ENCODE measurements around the gene PUS1.
A peak's percentile ranks its signal among the peaks of the same experiment; 100 is the strongest.
"Not testable (repeated sequence)": the region's sequence is repeated elsewhere in the genome, so short reads cannot be mapped to it uniquely, and the experiment has no call there.

Gene PUS1

GRCh38 chr12:131928711-131929580 lies at the start of gene PUS1:
Gene PUS1 (plus strand): TSS chr12:131929276. CDS start chr12:131929723, 447 bp downstream.
- DNase-seq = peak; percentile 96

DNA sequence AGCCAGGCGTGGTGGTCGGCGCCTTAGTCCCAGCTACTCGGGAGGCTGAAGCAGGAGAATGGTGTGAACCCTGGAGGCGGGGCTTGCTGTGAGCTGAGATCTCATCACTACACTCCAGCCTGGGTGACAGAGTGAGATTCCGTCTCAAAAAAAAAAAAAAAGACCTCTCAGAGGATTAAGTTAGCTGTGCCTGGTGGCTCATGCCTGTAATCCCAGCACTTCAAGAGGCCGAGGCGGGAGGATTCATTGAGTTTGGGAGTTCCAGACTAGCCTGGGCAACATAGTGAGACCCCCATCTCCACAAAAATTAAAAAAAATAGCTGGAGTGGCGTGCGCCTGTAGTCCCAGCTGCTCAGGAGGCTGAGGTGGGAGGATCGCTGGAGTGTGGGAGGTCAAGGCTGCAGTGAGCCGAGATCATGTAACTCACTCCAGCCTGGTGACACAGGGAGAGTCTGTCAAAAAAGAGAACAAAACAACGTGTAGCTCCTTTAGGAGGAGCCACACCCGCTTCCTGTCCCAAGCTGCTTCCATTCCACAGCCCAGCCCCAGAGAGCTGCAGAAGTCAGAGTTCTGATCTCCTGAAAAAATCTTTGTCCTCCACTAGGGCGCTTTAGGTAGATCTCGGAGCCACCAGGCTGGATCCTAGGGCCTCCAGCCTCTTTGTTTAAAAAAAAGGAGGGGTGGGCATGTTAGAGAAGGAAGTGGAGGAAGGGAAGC lies 46.1 kb upstream of the PUS1 start:
- DNase-seq = no peak

GRCh38 chr12:131883521-131883900 lies 45.6 kb upstream of the PUS1 start:
- DNase-seq = no peak

DNA sequence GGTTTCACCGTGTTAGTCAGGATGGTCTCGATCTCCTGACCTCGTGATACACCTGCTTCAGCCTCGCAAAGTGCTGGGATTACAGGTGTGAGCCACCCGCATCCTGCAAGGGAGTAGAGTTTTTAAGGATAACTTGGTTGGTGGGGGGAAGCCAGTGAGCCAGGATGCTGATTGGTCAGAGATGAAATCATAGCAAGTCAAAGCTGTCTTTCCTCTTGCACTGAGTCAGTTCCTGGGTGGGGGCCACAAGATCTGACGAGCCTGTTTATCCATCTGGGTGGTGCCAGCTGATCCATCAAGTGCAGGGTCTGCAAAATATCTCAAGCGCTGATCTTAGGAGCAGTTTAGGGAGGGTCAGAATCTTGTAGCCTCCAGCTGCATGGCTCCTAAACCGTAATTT lies 44.0 kb upstream of the PUS1 start:
- not testable (repeated sequence) for DNase-seq

GRCh38 chr12:131885543-131886057 lies 43.5 kb upstream of the PUS1 start:
- no peak for DNase-seq

DNA sequence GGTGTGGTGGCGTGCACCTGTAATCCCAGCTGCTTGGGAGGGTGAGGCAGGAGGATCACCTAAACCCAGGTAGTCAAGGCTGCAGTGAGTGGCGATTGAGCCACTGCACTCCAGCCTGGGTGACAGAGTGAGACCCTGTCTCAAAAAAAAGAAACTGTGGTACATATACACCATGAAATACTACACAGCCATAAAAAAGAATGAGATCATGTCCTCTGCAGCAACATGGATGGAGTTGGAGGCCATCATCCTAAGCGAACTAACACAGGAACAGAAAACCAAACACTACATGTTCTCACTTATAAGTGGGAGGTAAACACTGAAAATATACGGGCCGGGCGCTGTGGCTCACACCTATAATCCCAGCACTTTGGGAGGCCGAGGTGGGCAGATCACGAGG lies 37.4 kb upstream of the PUS1 start:
- not testable (repeated sequence) for DNase-seq

GRCh38 chr12:131892711-131893604 lies 36.1 kb upstream of the PUS1 start:
- no peak for DNase-seq

DNA sequence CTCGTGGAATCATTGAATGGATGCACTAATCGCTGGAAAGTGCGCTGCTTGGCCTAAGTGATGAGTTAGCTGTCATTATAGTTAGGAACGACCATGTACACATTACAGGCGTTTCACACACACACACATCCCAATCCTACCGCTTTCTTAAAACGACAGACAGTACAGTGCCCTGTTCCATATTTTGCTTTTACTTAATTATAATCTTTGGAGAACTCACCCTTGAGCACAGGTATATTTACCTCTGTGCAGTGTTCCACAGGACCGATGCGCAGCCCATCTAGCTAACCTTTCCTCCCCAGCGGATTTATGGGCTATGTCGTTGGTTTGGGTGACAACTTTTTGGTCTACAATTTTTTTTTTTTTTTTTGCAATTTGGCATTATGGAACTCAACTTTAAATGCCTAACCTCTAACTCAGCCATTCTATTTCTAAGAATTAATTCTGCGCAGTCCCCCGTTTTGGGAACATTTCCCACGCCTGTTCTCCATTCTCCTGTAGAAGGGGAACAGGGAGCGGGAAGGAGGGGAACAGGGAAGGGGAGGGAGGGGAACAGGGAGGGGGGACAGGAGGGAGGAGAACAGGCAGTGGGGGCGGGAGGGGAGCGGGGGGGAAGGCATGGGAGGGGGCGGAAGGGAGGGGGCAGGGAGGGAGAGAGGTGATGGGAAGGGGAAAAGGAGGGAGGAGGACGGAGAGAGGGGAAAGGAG lies 35.3 kb upstream of the PUS1 start:
- peak; percentile 35 for DNase-seq

- DNase-seq = peak; percentile 97
These were observed 34.7 kb upstream of the PUS1 start, which contains the start of gene ULK1 for GRCh38 chr12:131894313-131894860. Gene ULK1 (plus strand): TSS chr12:131894622. CDS start chr12:131895002, 380 bp downstream.

DNA sequence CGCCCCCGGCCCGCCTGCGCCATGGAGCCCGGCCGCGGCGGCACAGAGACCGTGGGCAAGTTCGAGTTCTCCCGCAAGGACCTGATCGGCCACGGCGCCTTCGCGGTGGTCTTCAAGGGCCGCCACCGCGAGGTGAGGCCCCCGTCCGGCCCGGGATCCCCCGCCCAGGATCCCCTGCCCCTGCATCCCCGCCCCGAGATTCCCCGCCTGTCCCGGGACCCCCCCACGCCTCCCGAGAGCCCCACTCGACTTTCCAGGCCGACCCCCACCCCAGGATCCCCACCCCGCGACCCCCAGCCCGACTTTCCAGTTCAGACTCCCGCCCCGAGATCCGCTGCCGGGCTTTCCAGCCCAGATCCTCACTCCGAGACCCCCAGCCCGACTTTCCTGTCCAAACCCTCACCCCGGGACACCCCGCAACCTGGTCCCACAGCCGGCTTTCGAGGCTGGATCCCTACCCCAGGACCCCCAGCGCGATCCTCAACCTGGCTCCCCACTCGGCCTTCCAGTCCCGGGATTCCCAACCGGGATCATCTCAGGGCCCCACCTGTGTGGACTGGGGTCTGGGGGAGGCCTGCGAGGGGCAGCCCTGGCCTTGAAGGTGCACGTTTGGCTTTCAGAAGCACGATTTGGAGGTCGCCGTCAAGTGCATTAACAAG lies 34.0 kb upstream of the PUS1 start:
- peak; percentile 37 for DNase-seq

GRCh38 chr12:131895640-131896079 lies 33.4 kb upstream of the PUS1 start:
- DNase-seq = no peak

- peak; percentile 88 for DNase-seq
These were observed 32.8 kb upstream of the PUS1 start for GRCh38 chr12:131896080-131896810.

GRCh38 chr12:131896811-131897270 lies 32.2 kb upstream of the PUS1 start:
- DNase-seq = no peak

DNA sequence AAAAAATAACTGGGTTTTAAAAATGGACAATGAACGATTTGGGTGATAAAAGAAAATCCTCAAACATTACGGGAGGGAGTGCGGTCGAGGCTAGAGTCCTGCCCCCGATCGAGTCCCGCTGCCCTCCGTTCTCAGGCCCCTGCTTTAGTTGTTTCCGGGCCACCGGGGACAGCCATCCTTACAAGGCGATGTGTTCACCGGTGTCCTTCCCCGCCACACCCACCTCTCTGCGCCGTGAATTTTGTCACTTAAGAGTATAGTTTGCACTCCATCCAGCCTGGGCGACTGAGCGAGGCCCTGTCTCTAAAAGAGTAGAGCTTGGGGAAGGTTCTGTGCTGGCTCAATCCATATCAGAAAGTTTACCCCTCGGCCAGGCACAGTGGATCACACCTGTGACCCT lies 31.8 kb upstream of the PUS1 start:
- DNase-seq = no peak

GRCh38 chr12:131897875-131898274 lies 31.2 kb upstream of the PUS1 start:
- DNase-seq = no peak

- DNase-seq = no peak
These were observed 28.7 kb upstream of the PUS1 start for GRCh38 chr12:131900397-131900796.

GRCh38 chr12:131901431-131902331 lies 27.4 kb upstream of the PUS1 start:
- DNase-seq = no peak

DNA sequence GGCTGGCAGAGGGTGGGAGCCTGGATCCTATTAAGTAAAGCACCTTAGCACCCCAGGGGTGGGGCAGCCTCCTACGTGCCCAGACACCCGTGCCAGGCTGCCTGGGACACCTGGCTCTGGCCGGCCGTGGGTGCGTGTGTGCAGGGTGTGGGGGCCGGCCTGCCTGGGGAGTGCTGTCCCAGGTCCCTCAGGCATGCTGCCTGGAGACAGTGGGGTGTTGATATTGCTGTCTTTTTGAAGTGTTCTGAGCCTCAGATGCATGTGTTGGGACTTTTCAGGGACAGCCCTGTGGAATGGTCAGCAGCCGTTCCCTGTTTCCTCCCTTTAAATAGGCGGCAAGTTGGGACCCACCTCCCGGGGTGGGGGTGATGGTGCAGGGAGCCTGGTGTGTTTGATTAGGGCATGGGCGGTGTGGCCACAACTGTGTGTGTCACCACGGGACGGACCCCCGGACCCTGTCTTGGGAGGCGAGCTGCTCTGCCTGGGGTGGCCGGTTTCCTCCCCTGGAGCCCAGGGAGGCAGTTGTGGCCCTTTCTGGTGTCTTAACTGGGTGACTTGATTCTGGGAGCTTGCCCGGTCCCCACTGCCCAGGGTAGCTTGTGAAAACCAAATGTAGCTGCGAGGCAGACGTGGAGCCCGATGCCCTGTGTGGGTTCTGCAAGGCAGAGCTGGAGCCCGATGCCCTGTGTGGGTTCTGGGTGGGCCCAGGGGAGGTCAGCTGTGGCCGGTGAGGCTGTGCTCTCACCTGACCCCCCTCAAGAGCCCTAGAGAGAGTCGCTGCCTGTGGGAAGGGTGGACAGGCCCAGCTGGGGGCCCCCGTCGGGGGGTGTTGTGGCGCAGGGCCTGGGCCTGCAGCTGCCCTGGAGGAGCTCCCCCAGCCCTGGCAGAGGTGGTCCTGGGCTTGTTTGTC lies 26.5 kb upstream of the PUS1 start:
- DNase-seq = no peak
